HCEC 1CT (cell line): ENCODE results near the gene PCID2.
A peak's percentile ranks its signal among the peaks of the same experiment; 100 is the strongest.

Experiments used
- DNase-seq: peaks from one replicate; pipeline ENCODE4 v3.0.0-alpha.2; 2017

PCID2 gene

DNA sequence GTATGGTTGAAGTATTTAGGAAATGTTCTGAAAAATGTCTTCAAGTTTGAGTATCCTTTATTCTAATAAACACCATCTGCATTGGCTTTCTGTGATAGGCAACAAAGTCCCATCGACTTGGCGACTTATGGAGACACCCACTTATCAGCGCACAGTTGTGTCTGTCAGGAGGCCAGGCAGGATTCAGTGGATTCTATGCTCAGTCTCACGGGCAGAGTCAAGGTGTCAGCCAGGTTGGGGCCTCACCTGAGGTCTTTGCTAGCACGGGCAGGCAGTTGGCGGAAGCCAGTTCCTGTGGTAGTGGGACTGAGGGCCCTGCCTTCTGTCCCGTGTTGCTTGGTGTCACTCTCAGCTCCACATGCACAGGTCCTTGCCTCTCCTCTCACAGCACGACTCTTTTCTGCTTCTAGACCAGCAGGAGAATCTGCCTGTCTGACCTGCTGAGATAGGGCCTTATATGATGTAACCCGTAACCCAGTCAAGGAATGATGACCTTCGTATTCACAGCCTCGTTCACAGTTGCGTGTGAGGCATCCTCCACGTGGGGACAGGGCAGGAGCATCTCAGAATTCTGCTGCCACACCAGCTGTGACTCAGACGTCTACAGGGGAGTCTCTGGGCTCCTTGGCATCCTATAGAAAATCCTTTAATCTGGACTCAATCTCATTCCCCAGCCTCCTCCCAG is 10.9 kb upstream of the PCID2 start:
- no peak for DNase-seq

DNA sequence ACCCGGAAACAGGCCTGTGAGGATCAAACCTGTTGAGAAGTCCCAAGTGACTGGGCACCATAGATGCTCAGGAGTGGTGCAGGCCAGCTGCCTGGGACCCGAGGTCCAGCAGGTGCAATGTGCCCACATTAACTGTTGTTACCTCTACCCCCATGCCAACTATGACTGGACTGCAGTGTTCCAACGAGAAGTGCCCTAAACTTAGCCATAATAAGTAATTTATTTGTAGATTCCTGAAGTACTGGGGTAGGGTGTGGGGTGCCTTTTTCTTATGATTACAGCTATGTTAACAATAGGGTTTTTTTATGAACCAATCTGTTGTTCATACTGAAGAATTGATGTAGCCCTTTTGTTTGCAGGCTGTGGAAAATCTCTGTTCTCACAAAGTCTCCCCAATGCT is 10.1 kb upstream of the PCID2 start:
- DNase-seq = no peak

DNA sequence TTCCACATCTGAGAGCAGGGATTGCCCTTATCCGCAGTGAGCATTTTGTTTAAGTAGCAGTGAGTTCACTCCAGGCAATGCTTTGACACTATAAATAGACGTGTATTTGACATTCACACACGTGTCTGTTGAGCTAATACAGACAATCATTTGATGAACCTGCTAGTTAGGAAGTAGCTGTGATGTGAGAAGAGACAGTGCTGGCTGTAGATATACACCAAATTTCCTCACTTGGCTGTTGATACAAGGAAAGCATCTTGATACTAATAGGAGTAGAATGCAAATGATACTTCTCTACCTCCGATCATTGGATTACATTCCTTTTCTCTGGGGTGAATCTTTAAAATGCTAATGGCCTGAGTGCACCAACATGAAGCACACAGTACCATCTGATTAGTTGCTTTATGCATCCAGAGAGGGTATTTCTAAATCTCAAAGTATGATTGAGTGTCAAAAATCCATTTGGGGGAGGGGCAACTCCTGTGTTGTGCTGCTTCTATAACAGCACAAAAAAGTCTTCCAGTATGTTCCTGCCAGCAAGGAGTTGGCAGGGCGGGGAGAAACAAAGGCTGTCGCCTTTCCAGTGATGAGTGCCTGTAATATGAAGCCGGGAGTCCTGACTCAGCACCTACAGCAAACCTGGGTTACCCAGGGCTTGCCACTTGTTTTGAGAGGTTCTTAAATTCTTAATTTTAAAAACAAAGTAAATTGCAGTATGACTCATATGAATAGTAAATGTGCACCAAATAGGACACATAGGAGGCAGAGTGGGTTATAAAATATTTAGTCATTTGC is 8.0 kb upstream of the PCID2 start:
- peak; percentile 66 for DNase-seq

DNA sequence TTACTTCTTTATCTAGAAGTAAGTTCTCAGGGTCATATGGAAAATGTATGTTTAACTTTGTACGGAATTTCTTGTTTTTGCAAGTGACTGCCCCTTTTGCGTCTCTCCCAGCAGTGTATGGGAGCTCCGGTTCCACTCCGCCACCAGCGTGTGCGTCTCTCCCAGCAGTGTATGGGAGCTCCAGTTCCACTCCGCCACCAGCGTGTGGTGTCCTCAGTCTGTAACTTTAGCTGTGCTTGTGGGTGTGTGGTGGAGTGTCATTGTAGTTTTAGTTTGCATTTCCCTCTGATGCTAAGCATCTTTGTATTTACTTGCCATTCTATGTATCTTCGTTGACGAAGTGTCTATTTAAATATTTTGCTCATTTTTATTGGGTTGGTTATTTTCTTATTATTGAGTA is 3.3 kb upstream of the PCID2 start:
- no peak for DNase-seq

DNA sequence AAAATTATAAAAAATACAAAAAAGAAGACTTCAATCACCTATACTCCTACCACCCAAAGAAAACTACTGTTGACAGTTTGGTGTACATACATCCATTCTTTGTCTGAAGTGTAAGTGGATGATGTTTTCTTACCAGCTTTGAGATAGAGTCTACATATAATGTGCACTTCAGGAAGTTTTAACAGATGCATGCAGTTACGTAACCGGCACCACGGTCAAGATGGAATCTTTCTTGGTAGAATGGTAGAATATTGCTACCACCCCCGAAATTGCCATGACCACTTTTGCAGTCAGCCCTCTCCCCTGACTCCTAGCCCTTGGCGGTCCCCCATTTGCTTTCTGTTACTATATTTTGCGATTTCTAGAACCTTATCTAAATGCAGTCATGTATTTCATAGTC is 2.4 kb upstream of the PCID2 start:
- DNase-seq = no peak

DNA sequence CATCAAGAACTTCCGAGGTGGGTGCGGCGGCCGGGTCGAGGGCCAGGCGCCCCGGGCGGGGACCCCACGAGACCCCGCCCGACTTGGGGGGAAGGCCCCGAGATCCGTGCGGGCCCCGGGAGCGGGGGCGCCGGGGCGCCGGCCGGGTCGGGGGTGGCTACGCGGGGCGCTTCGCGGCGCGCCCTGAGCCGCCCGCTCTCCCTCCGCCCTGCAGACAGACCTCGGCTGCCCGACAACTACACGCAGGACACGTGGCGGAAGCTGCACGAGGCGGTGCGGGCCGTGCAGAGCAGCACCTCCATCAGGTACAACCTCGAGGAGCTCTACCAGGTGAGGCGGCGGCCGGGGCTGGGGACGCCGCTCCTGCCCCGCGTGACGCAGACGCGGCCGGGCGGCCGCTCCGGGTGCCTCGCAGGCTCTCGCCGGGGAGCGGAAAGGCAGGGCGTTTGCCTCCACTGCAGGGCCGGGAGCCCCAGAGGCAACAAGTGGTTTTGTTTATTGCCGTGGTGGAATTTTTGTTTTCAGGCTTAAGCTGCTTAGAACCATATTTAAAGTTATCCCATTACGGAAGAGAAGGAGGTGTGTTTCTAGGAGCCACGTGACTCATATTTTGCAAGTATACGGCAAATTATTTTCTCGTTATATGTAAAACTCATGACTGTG is 1.4 kb upstream of the PCID2 start:
- peak; percentile 58 for DNase-seq

DNA sequence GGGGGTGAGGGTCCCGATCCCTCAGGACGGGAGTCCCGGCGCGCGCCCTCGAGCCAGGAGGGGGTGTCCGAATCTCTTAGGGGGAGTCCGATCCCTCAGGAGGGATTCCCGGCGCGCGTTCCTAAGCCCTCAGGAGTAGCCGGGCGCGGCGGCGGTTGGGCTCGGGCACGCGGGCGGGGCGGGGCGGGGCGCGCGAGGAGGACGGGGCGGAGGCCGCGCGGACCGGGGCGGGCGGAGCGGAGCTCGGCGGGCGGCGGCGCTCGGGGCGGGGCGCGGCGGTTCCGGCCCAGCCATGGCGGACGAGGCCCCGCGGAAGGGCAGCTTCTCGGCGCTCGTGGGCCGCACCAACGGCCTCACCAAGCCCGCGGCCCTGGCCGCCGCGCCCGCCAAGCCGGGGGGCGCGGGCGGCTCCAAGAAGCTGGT is 878 bp upstream of the PCID2 start, which contains the start of gene CUL4A:
Gene CUL4A (plus strand): TSS at position 278 of the 423 bp plus-strand sequence. CDS start 15 bp downstream, at position 293.
- peak; percentile 84 for DNase-seq

DNA sequence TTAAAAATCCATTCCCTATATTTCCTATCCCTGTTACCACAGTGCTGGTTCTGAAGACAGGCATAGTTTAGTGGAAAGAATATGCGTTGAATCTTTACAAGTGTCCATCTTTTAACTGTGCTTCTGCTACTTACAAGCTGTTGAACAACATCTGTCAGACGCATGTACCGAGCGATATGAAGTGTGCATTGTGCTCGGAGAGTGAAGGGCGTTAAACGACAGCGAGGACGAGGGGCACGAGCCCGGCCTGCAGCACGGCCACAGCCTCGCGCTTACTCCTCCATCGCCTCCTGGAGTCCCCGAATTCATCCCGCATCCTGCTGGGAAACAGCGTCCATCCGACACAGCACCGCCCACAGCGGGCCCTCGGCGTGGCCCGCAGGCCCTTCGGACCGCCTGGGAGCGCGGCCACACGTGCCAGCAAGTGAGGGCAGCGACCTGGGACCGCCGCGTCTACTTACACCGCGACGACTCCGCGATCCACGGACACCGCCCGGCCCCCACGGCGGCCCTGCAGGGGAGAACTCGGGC is 514 bp downstream of the PCID2 start:
- DNase-seq = peak; percentile 58

DNA sequence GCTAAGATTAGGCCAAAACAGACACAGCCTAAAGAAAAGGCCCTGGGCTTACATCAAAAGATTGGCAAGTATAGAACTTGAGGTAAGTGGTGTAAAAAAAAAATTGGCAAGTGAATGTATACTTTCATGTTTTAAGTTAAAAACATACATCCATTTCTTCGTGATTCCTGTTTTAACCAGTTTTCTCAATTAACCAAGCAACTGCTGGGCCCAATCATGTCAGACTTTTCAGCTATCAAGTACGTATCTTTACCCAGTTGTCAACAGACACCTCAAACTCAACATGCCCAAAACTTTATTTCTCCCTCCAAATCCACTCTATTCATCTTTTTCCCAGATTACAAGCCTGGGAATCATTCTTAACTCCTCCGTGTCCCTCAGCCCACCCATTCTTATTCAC is 1.0 kb downstream of the PCID2 start:
- DNase-seq = no peak

DNA sequence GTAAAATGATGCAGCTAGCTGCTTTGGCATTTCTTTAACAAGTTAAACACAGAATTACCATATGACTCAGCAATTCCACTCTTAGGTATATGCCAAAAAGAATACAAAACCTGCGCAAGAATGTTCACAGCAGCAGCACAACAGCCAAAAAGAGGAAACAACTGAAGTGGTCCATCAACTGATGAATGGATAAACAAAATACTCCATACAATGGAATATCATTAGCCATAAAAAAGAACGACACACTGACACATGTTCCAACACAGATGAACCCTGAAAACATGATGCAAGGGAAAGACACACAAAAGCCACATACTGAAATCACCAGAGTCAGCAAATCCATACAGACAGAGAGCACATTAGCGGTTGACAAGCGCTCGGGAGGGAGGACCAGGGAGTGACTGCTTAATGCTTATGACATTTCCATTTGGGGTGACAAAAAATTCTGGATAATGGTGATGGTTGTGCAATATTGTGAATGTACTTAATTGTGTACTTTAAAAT is 3.0 kb downstream of the PCID2 start:
- no peak for DNase-seq

DNA sequence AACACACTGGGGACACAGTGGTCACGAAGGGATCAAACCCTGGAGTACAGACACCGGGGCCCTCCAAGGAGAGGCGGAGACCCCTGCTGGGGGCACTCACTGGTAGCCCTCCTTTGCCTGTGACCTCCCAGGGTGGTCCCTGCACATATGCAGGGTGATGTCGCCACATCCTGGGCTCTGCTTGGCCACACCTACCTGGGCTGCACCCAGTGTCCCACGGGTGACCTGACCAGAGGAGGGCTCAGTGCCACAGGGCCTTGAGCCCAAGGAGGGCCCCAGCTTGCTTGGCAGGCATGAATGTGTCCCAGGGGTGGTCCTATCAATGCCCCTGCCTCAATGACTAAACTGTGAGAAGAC is 4.1 kb downstream of the PCID2 start:
- no peak for DNase-seq

DNA sequence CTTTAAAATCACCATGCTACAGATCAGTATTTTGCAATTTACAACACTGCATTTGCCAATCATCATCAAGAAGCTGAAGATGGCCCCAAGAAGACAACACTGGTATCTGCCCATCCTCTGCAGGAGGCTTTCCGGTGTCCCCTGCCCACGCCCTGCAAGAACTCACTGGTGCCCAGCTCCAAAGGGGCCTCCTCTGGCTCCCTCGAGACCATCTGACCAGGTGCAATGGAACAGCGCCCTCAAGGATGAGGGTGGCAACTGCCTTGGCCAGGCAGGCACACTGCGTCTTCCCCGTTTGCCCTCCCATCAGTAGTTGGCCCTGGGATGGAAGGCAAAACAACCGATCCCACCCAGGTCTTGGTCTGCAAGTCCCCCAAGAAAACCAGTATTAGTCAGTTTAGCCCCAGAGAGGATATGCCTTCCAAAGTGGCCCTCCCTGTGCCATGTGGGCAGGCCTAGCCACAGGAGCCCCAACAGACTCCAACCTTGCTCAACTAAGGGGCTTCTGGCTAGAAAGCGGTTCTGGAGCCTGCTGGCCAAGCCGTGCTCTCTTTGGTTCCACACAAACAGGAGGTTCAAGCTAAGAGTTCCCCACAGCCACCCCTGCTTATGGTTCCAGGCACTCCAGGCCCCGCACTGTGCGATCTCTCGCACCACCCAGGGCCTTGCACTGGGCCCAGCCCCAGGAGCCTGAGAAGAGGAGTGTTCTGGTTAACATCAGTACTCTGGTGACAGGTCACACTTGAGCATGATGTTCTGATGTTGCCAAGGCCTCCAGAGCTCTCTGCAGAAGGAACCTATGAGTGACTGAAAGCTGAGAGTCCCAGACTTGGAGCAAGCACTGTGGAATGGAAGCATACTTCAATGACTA is 4.7 kb downstream of the PCID2 start:
- DNase-seq = no peak

DNA sequence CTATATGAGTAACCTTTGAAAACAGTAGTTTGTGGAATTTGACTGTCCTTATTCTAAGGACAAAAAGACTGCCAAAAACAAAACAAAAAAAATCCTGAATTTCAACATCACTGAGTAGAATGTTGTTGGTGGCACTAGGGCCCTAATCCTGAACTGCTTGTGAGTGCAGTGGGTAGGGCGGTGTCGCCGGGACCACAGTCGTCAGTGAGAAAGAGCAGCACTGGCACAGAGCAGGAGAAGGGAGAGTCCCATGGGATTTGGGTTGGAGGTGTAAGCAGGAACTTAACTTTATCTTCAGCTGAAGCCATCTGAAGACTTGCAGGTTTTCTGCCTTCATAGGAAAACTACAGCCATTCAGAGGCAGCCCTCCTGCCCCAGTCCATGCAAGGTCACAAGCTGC is 5.6 kb downstream of the PCID2 start:
- no peak for DNase-seq

DNA sequence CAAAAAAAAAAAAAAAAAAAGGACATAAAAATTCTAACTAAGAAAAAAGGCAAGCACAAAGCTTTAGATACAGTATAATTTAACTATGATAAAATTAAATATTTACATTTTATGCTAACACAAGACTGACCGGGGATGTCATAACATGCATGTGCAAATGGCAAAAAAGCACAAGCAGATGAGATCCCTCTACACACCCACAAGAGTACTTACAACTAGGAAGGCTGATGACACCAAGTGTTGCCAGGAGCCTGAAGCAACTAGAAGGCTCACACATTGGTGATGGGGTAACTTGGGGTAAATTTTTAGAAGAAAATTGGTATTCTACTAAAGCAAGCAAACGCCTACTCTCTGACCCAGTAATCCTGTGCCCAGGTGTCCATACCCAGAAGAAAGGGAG is 6.7 kb downstream of the PCID2 start:
- no peak for DNase-seq

DNA sequence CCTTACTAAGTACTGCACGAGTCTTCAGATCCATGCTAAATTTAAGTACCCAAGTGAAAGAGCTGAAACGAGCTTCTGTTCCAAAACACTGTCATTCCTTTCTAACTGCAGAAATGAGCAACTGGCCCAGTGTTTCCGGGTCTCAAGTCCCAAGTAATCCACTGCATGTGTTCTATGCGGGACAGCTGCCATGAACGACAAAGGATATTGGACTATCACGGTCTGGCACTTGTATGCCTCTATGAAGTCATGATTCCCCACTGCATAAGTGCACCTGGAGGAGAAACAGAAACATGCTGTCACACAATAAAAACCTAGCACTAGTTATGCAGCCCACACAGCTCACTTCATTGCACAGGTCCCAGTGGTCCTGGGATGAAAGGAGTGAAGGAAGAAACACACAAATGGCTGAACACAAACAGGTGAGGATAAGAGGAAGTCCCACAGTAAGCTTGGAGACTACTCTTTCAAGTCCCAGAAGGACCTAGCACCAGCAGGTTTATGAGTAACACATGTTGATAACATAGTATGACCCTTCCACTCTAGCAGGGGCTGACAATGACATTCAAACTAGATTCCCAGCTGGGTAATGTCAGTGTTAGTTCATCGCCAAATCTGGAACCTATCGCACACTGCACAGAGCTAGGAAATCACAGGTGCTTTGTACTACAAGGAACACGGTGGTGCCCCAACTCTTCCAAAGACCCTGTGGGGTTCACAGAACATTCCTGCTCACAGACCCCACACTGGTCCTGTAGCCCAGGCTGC is 11.3 kb downstream of the PCID2 start:
- no peak for DNase-seq

DNA sequence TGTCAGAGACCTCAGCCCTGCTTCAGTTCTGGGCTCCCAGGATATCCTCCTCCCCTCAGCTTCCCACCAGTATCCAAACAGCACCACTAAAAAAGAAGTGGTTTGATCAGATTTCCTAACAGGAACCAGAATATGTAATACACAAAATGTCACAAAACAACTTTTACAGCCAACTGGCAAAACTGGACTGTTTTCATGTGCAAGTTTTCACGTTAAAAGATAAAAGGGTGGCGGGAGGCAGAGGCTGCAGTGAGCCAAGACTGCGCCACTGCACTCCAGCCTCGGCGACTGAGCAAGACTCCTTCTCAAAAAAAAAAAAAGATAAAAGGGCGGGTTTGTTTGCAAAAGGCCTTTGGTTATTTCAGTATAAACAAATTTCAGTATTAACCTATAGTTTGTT is 13.1 kb downstream of the PCID2 start:
- DNase-seq = no peak

DNA sequence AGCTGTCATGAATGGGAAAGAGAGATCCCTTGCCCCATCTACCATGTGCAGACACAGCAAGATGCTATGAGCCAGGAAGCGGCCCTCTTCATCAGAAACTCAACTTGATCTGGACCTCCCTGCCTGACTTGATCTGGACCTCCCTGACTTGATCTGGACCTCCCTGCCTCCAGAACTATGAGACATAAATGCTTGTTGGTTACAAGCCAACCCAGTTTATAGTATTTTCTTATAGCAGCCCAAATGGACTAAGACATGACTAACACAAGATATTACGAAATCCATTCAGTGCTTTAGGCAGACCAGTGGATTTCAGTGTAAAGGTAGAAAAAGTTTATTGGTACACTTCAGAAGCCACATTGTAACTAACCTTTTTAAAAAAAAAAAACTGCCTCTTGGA is 15.6 kb downstream of the PCID2 start:
- DNase-seq = peak; percentile 85

DNA sequence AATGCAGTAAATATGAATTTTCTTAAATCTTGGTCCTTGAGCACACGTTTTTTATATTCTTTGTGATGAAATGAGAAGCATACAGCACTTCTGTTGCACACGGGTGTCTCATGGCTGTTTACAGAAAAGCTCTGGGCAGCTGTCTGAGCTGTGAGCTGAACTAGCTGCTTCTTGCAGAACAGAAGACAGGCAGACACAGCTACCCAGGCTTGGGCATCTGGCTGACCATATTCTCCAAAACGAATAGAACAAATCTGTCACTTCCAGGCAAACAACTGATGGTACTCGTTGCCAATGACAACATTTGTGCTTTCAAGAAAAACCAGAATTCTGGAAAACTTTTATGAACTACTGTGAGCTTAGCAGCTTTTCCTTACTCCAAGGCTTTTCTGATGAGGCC is 16.2 kb downstream of the PCID2 start:
- no peak for DNase-seq

DNA sequence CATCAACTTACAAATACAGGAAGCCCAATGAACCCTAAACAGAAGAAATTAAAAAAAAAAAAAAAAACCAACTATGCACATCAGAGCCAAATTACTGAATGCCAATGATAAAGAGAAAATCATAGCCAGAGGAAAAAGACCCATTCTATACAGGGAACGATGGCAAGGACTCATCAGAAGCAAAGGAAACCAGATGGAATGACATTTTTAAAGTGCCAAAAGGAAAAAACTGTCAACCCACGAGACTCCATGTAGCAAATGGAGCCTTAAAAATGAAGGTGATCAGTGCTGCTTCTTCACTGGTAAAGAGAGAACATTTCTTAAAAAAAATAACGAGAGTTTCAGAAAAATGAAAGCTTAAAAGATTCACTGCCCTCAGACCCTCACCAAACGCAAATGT is 18.3 kb downstream of the PCID2 start:
- DNase-seq = no peak

DNA sequence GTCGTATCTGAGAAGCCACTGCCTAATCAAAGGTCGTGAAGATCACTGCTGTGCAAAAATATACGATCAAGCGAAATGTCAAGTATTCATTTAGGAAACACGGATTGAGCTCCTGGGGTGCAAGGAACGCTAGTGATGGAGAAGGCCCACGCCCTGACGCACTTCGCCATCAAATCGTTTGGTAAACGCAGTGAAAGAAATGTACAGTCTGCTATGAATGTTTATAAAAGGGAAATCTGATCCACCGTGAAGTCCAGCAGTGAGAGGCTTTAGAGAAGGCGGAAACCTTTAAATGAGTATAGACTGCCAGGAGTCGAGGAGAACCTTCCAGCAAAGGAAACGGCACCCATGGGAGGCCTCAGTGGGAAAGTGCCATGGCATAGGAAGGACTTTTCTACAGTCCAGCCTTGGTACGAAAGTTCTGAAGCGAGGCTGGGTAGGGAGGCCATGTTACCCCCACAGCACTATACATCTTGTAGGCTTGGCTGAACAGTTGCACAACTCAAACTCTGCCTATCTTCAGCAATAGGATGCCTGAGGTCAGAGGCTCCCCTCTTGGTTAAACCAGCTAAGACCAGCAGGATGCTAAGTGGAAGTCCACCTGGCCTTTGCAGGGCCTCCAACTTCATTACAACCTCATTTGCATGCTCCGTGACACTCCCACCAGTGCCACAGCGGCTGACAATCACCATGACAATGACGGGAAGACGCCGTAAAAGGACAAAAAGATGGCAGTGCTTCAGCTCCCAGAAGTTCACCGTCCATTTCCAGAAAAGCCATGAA is 20.4 kb downstream of the PCID2 start:
- DNase-seq = peak; percentile 26

DNA sequence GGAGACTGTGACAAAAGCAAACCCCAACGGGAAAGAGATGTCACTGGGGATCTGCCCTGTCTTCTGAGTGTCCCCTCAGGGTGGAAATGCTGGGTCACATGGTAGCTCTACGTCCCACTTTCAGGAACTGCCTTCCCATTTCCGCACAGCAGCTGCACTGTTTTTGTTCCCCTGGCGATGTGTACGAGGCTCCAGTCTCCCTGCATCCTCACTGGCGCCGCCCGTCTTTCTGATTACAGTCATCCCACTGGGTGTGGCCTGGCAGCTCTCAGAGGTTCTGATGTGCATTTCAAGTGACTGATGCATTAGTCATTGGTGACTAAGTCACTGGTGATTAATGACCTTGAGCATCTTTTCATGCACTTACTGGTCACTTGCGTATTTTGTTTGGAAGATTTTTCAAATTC is 21.2 kb downstream of the PCID2 start:
- DNase-seq = peak; percentile 100
